Adrenal gland (tissue), 5 donors: Measurements from ENCODE around the gene MIER3.

ENCODE experiments used
- CTCF ChIP-seq, 6 experiments: fragments of 450-650 bp in 4 of 6; fragments of 200-600 bp in 2 of 6; sonication (generic) in 1 of 6; IDR thresholded peaks; 1 replicate in 5 of 6; 2 replicates in 1 of 6; pipeline versions ENCODE4 v1.5.1 to v1.8.0; 2016 to 2021; ENCODE audit warnings: antibody characterized with exemption in 6 of 6, mild to moderate bottlenecking in 2 of 6, moderate library complexity in 1 of 6
- POLR2A ChIP-seq, 2 donors: fragments of 450-650 bp; IDR thresholded peaks; one replicate each; pipeline ENCODE4 v1.6.1; 2017; ENCODE audit warnings: antibody characterized with exemption in 2 of 2, mild to moderate bottlenecking in 2 of 2, moderate library complexity in 1 of 2
- donor health status: DM: no; HTN: no; CAD: no.

- TF ChIP-seq CTCF (IDR thresholded peaks at IDR 0.05) (no peak), POLR2A (IDR thresholded peaks at IDR 0.05) (no peak)
Observed at GRCh38 chr5:56876327-56876726, 75.6 kb downstream of the MIER3 start.
